Stimulated activated CD4-positive, alpha-beta T cell treated with anti-CD3 and anti-CD28 coated beads, Interleukin-4, amount 100 ng/mL, for 1 hour (primary cell): ENCODE data around the gene FKBP15.
"Not testable (repeated sequence)": the region's sequence is repeated elsewhere in the genome, so short reads cannot be mapped to it uniquely, and the experiment has no call there.

Experiments used
- DNase-seq: peaks from one replicate; pipeline ENCODE4 v3.0.0-alpha.2; 2020

FKBP15 gene

GRCh38 chr9:113148781-113149510 lies 72.1 kb downstream of the FKBP15 start:
- no peak for DNase-seq

- DNase-seq = no peak
Measured at GRCh38 chr9:113148372-113148705, 72.7 kb downstream of the FKBP15 start.

- no peak for DNase-seq
Measured at GRCh38 chr9:113143432-113144227, 77.4 kb downstream of the FKBP15 start.

GRCh38 chr9:113140896-113141295 lies 80.2 kb downstream of the FKBP15 start:
- DNase-seq = not testable (repeated sequence)

GRCh38 chr9:113139953-113140352 lies 81.1 kb downstream of the FKBP15 start:
- DNase-seq = no peak

- DNase-seq = no peak
Measured at GRCh38 chr9:113139225-113139829, 81.8 kb downstream of the FKBP15 start.

GRCh38 chr9:113138760-113139159 lies 82.3 kb downstream of the FKBP15 start:
- DNase-seq = no peak

GRCh38 chr9:113137196-113138168 lies 83.6 kb downstream of the FKBP15 start:
- DNase-seq = no peak

GRCh38 chr9:113131689-113132151 lies 89.4 kb downstream of the FKBP15 start:
- DNase-seq = no peak

- no peak for DNase-seq
Measured at GRCh38 chr9:113129884-113130283, 91.2 kb downstream of the FKBP15 start.

- DNase-seq = no peak
Measured at GRCh38 chr9:113129466-113129865, 91.6 kb downstream of the FKBP15 start.

GRCh38 chr9:113125386-113126035 lies 95.6 kb downstream of the FKBP15 start:
- DNase-seq = no peak

GRCh38 chr9:113118829-113119228 lies 102.2 kb downstream of the FKBP15 start:
- DNase-seq = not testable (repeated sequence)
